Mesendoderm (in vitro differentiated cells): Measurements from ENCODE around the gene TIA1. TPM values are rescaled to one million over a fixed set of nuclear protein-coding genes. Genes with fewer than 3 reads are reported as not detected.
"Not testable (repeated sequence)": the region's sequence is repeated elsewhere in the genome, so short reads cannot be mapped to it uniquely, and the experiment has no call there.

Source experiments
- DNase-seq: peaks from one replicate; pipeline ENCODE4 v3.0.0; 2013
- H2AK5ac ChIP-seq: 2 replicates; pipeline ENCODE4 v1.6.1; 2013; ENCODE audit warnings: low read length, inconsistent platforms
- H2BK120ac ChIP-seq: 2 replicates; pipeline ENCODE4 v1.6.1; 2013; ENCODE audit warnings: low read depth, mild to moderate bottlenecking, low read length, moderate library complexity, mixed read lengths
- H2BK15ac ChIP-seq: replicated peaks from 2 replicates; pipeline ENCODE4 v1.6.1; 2013; ENCODE audit warnings: low read depth, mild to moderate bottlenecking, moderate library complexity
- H2BK5ac ChIP-seq: 2 replicates; pipeline ENCODE4 v1.6.1; 2013; ENCODE audit warnings: low read length, inconsistent platforms
- H3K18ac ChIP-seq: 2 replicates; pipeline ENCODE4 v1.6.1; 2013; ENCODE audit warnings: mild to moderate bottlenecking, low read length, mixed read lengths
- H3K23ac ChIP-seq: one replicate; pipeline ENCODE4 v1.6.1; 2013; ENCODE audit warnings: low read length
- H3K27ac ChIP-seq: 2 replicates; pipeline ENCODE4 v1.5.1; 2013; ENCODE audit warnings: low read depth, mild to moderate bottlenecking, inconsistent platforms, low read length, moderate library complexity
- H3K27me3 ChIP-seq: 2 replicates; pipeline ENCODE4 v1.6.1; 2013; ENCODE audit warnings: low read length, control low read depth, mild to moderate bottlenecking, inconsistent platforms; ENCODE audit not compliant: insufficient read depth, poor library complexity
- H3K36me3 ChIP-seq: 2 replicates; pipeline ENCODE4 v1.6.1; 2013; ENCODE audit warnings: low read length, inconsistent platforms; ENCODE audit not compliant: control insufficient read depth, insufficient read depth
- H3K4ac ChIP-seq: one replicate; pipeline ENCODE4 v1.6.1; 2013; ENCODE audit warnings: low read depth, mild to moderate bottlenecking, low read length, moderate library complexity
- H3K4me1 ChIP-seq: 2 replicates; pipeline ENCODE4 v1.6.1; 2013; ENCODE audit warnings: low read depth, low read length, inconsistent platforms; ENCODE audit not compliant: control insufficient read depth
- H3K4me2 ChIP-seq: 2 replicates; pipeline ENCODE4 v1.6.1; 2013; ENCODE audit warnings: low read length
- H3K4me3 ChIP-seq: 2 replicates; pipeline ENCODE4 v1.5.1; 2013; ENCODE audit warnings: mild to moderate bottlenecking, low read length
- H3K56ac ChIP-seq: one replicate; pipeline ENCODE4 v1.6.1; 2013; ENCODE audit warnings: low read length
- H3K79me1 ChIP-seq: 2 replicates; pipeline ENCODE4 v1.6.1; 2013; ENCODE audit warnings: low read length, inconsistent platforms
- H3K79me2 ChIP-seq: 2 replicates; pipeline ENCODE4 v1.6.1; 2013; ENCODE audit warnings: mild to moderate bottlenecking, low read length; ENCODE audit not compliant: control insufficient read depth, insufficient read depth
- H3K9ac ChIP-seq: 2 replicates; pipeline ENCODE4 v1.6.1; 2013; ENCODE audit warnings: low read length, inconsistent platforms
- H4K5ac ChIP-seq: one replicate; pipeline ENCODE4 v1.6.1; 2013; ENCODE audit warnings: low read length
- H4K8ac ChIP-seq: one replicate; pipeline ENCODE4 v1.6.1; 2013; ENCODE audit warnings: low read depth, mild to moderate bottlenecking, control low read depth, low read length, moderate library complexity
- WGBS: extraction: QIAGEN DNeasy Blood & Tissue Kit; methylation state at CpG from one replicate; pipeline ENCODE4 v1.1.7; 2013; ENCODE audit warnings: low lambda C conversion rate, missing lambda C conversion rate; ENCODE audit not compliant: insufficient coverage; ENCODE audit errors: extremely low coverage; 5-methylcytosine and 5-hydroxymethylcytosine counted together
- polyA plus RNA-seq, 2 experiments: library from polyadenylated mRNA; stranded (reverse); fragments of 200-250 nt; gene quantifications; one replicate each; pipeline ENCODE4 v1.2.3, GENCODE V29; 2013

The TIA1 gene
- 57.0 TPM for polyA plus RNA-seq (2013, experiment 1 of 2)
- 57.9 TPM for polyA plus RNA-seq (2013, experiment 2 of 2)

GRCh38 chr2:70248181-70248847 is at the start of gene TIA1:
Gene TIA1 (minus strand): TSS chr2:70248628. CDS start chr2:70248430, 198 bp downstream.
- H3K56ac ChIP-seq = peak within 1 kb of the TSS; percentile 99
- WGBS = no CpG with 5 or more reads among the region's 47 CpGs
- H4K8ac ChIP-seq = no peak within 1 kb of the TSS
- H3K4me3 ChIP-seq = peak within 1 kb of the TSS; percentile 80
- H2BK15ac ChIP-seq = no peak within 1 kb of the TSS
- H2BK5ac ChIP-seq = peak within 1 kb of the TSS; percentile 97
- peak within 1 kb of the TSS; percentile 77 for H2AK5ac ChIP-seq
- no peaks in the 10 kb centered on the region for H3K79me1 ChIP-seq
- H3K27ac ChIP-seq = peak within 1 kb of the TSS; percentile 94
- H3K36me3 ChIP-seq = no peaks in the 10 kb centered on the region
- peaks cover 4% of the 10 kb centered on the region for H3K4me1 ChIP-seq
- H3K4ac ChIP-seq = peak within 1 kb of the TSS; percentile 82
- peak within 1 kb of the TSS; percentile 97 for H3K23ac ChIP-seq
- peaks cover 48% of the 10 kb centered on the region for H3K79me2 ChIP-seq
- peak within 1 kb of the TSS; percentile 84 for H4K5ac ChIP-seq
- no peaks in the 10 kb centered on the region for H3K27me3 ChIP-seq
- H3K18ac ChIP-seq = peak within 1 kb of the TSS; percentile 51
- H3K9ac ChIP-seq = peak within 1 kb of the TSS; percentile 95
- peak within 1 kb of the TSS; percentile 68 for H3K4me2 ChIP-seq
- H2BK120ac ChIP-seq = no peak within 1 kb of the TSS
- peak; percentile 99 for DNase-seq

- not testable (repeated sequence) for H3K36me3 ChIP-seq, H4K8ac ChIP-seq, H3K79me1 ChIP-seq, H2BK15ac ChIP-seq, H3K27me3 ChIP-seq, H2BK120ac ChIP-seq, H3K4me1 ChIP-seq, H3K9ac ChIP-seq, H2BK5ac ChIP-seq, H3K27ac ChIP-seq, H3K79me2 ChIP-seq, H3K18ac ChIP-seq, H4K5ac ChIP-seq, H3K23ac ChIP-seq, H3K4me2 ChIP-seq, H3K4me3 ChIP-seq, H2AK5ac ChIP-seq, H3K4ac ChIP-seq, H3K56ac ChIP-seq, DNase-seq
- no CpG with 5 or more reads among the region's 4 CpGs for WGBS
These were observed 49.4 kb upstream of the TIA1 start for GRCh38 chr2:70297828-70298227.

GRCh38 chr2:70283500-70284191 is 35.2 kb upstream of the TIA1 start:
- peaks cover 10% of the 10 kb centered on the region for H3K36me3 ChIP-seq
- H3K4me3 ChIP-seq = no peak overlapping the region
- no peak overlapping the region for H3K4ac ChIP-seq
- peaks cover 6% of the 10 kb centered on the region for H3K79me1 ChIP-seq
- H3K18ac ChIP-seq = no peak overlapping the region
- peak overlapping the region; percentile 59 for H3K27ac ChIP-seq
- no peak overlapping the region for H3K9ac ChIP-seq
- no peaks in the 10 kb centered on the region for H3K4me1 ChIP-seq
- H2BK15ac ChIP-seq = no peak overlapping the region
- H4K8ac ChIP-seq = no peak overlapping the region
- DNase-seq = peak; percentile 34
- no peak overlapping the region for H4K5ac ChIP-seq
- WGBS = no CpG with 5 or more reads among the region's 5 CpGs
- H3K79me2 ChIP-seq = peaks cover 11% of the 10 kb centered on the region
- no peak overlapping the region for H3K4me2 ChIP-seq
- no peak overlapping the region for H3K23ac ChIP-seq
- no peak overlapping the region for H2BK5ac ChIP-seq
- no peak overlapping the region for H2AK5ac ChIP-seq
- H2BK120ac ChIP-seq = no peak overlapping the region
- H3K27me3 ChIP-seq = no peaks in the 10 kb centered on the region
- no peak overlapping the region for H3K56ac ChIP-seq

GRCh38 chr2:70282439-70282838 is 34.0 kb upstream of the TIA1 start:
- peaks cover 9% of the 10 kb centered on the region for H3K79me2 ChIP-seq
- no peak overlapping the region for H4K5ac ChIP-seq
- H3K9ac ChIP-seq = no peak overlapping the region
- H3K36me3 ChIP-seq = peaks cover 8% of the 10 kb centered on the region
- no peak overlapping the region for H3K56ac ChIP-seq
- no peak overlapping the region for H3K4me2 ChIP-seq
- WGBS = no CpG with 5 or more reads among the region's 5 CpGs
- no peak overlapping the region for H3K27ac ChIP-seq
- H3K4me3 ChIP-seq = no peak overlapping the region
- no peak overlapping the region for H2AK5ac ChIP-seq
- H3K79me1 ChIP-seq = peaks cover 5% of the 10 kb centered on the region
- H2BK120ac ChIP-seq = no peak overlapping the region
- H3K27me3 ChIP-seq = no peaks in the 10 kb centered on the region
- no peak overlapping the region for H3K4ac ChIP-seq
- H3K18ac ChIP-seq = no peak overlapping the region
- no peak overlapping the region for H4K8ac ChIP-seq
- no peak overlapping the region for H2BK15ac ChIP-seq
- no peak overlapping the region for H3K23ac ChIP-seq
- no peak overlapping the region for H2BK5ac ChIP-seq
- no peak for DNase-seq
- no peaks in the 10 kb centered on the region for H3K4me1 ChIP-seq

- Histone ChIP-seq H3K4ac (no peak overlapping the region), H2AK5ac (no peak overlapping the region), H3K56ac (no peak overlapping the region), H3K4me2 (no peak overlapping the region), H3K79me2 (peaks cover 3% of the 10 kb centered on the region), H3K23ac (no peak overlapping the region), H2BK120ac (no peak overlapping the region), H3K27ac (no peak overlapping the region), H2BK5ac (no peak overlapping the region), H3K4me1 (no peaks in the 10 kb centered on the region), H3K4me3 (no peak overlapping the region), H3K36me3 (peaks cover 7% of the 10 kb centered on the region), H3K27me3 (no peaks in the 10 kb centered on the region), H2BK15ac (no peak overlapping the region), H3K9ac (no peak overlapping the region), H4K5ac (no peak overlapping the region), H3K79me1 (peaks cover 3% of the 10 kb centered on the region), H4K8ac (no peak overlapping the region), H3K18ac (no peak overlapping the region)
- no peak for DNase-seq
- WGBS = no CpG with 5 or more reads among the region's 2 CpGs
These were observed 31.9 kb upstream of the TIA1 start for GRCh38 chr2:70280242-70280798.
